ENCODE measurements around the gene BUB1B.

The BUB1B gene

DNA sequence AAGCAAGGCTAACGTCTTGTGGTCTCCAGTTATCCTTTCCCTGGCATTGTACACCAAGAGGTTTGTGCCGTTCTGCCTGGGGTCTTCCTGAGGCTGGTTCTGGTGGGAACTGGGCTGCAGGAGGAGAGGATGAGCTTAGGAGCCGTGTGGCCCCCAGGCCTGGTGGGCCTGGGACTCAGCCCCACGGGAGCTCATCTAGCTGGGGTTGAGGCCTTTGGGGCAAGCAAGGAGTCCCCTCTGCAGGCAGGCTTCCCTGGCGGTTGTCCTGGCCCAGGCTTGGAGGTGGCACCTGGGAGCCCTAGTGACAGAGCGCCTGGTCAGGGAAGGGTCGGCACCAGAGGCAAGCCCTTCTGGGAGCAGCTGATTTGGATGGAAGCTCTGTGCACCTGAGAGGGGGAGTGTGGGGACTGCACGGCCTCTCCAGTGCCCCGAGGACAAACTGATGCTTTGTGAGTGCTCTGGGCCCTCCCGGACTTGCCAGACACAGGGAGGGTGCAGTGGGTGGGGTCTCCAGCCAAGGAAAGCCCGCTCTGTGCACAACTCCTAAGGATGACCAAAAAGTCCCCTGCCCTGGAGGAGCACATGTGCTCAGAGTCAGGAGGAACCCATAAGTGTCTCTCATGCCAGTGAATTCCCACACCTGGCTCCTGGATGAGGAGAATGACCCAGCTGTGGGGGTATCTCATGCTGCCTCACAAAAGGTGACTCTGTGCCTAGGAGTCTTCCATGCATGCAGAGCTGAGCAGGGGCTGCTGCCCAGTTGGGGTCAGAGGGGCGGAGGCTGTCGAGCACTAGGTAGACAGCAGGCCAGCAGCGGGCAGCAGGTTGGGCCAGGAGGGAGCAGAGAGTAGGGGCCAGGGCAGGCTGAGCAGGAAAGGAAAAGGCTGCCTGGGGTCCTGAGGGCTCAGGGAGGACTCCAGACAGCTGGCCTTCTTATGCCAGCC, 80.7 kb downstream of the BUB1B start:
- DNase-seq (ENCODE audit: low spot score) = no peak

DNA sequence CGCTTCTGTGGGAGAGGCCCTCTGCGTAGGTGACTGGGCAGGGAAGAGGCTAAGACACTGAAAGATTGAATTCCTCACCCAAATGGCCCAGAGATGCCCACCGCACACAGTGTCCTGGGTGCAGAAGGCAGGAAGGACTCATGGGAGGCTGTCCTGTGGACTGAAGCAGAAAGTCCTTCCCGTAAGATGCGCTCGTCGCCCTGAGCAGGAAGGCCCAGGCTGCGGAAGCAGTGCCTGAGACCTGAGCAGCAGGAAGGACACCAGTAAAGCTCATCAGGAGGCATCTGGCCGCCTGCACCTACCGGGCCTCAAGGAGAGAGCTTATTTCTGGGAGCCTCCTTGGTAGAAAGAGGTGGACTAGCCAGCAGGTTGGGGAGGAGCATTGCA, 81.3 kb downstream of the BUB1B start:
- no peak for DNase-seq (ENCODE audit: low spot score)

DNA sequence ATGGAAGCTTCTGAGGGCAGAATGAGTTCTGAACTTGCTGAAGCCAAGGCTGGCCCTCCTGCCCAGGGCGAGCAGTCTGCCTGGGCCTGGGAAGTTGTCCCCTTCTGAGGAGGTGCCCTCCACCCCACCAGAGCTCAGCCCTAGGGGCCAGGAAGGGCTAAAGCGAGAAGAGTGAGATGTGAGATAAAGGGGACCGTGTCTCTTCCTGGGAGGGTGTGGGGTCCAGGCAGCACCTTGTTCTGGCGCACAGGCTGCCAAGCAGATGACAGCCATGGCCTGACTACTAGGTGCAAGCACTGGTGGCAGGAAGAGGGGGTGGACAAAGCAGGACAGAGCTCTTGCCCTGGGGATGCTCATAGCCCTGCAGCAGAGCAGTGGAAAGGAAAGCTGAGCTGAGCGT, 81.7 kb downstream of the BUB1B start:
- no peak for DNase-seq (ENCODE audit: low spot score)

DNA sequence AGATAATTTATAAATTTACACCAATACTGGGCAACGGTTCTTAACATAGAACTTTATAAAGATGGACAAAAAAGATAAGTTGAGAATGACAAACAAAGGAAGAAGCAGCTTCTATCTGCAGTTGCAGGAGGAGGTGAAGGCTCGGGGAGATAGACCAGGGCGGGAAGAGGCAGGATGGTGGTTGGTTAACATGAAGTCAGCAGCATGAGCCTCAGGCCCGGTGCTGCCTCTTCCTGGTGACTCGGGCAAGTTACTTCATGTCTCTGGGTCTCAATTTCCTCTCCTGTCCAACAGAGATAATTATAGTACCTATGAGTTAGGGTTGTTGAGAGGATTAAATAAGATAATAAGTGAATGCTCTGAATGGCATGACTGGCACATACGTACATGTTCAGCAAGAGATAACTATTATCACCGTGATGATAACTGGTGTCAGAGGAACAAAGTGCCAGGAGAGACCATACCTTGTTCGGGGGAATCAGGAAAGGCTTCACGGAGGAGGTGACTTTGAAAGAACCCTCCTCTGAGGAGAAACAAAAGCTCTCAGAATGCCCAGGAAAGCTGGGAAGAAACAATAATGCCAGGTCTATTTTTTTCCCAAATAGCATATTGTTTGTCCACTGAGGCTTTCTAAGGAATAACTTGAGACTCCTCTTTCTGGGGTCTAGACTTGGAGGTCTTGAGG, 82.4 kb downstream of the BUB1B start:
- DNase-seq (ENCODE audit: low spot score) = no peak

DNA sequence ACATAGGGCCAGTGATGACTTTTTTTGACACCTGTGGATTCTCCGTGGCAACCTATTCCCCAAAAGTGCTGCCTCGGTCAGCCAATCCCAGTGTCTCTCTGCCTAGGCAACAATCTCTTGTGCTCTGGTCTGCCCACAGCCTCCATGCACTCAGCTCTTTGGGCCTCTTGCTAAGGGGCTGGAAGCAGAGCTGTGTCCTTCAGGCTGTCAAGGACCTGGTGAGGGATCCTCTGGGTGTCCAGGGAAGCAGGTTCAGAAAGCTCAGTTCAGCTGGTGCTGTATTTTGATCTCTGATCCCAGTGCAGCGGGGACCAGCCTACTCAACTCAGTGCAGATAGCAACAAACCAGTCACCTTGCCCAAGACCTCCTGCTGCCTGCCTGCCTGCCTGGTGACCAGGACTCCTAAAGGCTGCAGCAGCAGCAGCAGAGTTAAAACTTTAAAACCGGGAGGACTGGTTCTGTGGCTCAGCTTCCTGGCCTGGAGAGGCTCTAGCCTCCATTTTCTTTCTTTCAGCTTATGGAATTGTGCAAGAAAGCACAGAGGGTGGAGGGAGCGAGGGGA, 84.2 kb downstream of the BUB1B start:
- DNase-seq (ENCODE audit: low spot score) = no peak

DNA sequence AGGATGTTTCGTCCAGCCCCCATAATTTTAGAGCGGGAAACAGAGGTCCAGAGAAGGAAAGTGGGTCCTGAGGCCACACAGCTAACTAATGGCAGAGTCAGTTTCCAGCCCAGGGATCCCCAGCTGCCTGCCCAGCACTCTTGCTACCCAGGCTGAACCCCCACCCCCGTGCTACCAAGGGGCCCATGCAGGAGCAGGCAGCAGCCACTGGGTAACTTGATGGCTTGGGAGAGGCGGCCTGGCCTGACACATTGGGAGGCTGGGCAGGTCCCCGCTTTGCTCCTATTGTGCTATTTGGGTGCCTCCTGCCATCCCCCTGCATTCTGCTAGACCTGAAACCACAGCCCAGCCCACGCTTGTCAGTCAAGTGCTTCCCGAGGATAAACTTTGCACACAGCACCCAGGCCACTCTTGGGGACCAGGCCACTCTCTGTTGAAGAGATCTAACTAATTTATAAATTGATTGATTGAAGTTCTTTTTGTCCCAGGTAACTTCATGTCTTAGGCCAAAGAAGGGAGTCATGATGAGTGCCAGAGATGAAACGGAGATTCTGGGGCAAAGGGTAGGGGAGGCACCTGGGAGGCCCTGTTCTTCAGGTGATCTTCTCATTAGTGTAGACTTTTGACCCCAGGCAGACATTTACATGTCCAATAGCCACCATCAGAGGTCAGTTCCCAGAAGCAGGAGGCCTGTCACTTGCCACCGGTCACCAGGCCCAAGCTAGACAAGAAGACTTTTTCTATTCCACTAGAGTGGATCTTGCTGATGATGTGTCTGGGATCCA, 85.0 kb downstream of the BUB1B start:
- DNase-seq (ENCODE audit: low spot score) = no peak

DNA sequence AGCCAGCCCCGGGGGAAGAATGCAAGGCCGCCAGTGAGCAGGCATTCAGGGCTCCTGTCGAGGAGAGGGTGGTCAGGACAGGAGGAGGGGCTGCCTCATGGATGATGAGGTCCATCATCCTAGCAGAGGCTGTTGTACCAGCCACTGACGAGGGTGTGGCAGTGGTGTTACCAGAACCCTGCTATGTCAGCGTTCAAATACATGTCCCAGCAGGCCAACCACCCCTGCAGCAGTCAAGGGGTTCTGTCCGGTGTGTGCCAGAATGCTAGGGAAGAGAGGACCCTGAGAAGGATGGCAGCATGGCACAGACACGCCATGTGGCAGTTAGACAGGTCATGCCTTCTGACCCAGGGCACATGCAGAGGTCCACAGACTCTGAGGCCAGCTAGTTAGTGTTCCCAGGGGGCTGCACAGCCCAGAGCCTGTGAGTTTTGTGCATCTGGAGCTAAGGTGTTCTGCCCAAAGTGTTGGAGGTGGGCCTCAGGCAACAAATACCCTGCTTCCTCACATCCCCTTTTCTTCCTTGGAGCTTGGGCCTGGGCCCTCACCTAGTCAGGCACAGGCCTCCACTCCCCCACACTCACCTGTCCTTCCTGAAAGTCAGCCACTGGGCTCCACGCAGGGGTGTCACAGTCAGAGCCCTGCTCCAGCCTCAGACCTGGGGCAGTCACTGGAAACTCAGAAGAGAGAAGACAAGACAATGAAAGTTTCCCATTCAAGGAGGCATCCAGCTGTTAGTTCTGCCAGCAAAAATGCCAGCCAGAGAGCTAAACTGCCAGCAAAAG, 85.8 kb downstream of the BUB1B start:
- no peak for DNase-seq (ENCODE audit: low spot score)

DNA sequence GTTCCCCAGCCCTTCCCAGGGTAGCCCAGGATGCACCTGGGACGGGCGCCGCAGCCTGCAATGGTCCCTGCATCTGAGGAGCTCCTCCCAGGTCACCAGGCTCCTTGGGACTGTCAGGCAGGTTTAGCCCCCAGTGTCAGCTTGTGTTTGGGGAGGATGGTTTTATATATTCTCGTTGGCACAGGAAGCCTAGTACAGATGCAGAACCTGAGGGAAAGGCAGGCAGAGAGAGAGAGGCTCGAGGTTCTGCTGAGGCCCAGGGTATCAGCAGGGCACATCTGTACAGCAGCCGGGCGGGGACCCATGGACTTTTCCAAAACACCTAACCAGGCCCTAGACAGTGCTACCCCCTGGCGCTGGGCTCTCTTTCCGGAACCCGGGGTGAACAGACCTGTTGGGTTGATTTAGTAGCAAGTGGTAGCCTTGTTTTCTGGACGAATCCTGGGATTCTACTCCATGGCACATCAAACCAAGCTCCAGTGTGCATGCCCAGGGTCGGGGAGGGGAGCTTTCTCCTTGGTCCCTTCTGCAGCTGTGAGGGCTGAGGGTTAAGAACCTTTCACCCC, 86.6 kb downstream of the BUB1B start:
- DNase-seq (ENCODE audit: low spot score) = no peak

DNA sequence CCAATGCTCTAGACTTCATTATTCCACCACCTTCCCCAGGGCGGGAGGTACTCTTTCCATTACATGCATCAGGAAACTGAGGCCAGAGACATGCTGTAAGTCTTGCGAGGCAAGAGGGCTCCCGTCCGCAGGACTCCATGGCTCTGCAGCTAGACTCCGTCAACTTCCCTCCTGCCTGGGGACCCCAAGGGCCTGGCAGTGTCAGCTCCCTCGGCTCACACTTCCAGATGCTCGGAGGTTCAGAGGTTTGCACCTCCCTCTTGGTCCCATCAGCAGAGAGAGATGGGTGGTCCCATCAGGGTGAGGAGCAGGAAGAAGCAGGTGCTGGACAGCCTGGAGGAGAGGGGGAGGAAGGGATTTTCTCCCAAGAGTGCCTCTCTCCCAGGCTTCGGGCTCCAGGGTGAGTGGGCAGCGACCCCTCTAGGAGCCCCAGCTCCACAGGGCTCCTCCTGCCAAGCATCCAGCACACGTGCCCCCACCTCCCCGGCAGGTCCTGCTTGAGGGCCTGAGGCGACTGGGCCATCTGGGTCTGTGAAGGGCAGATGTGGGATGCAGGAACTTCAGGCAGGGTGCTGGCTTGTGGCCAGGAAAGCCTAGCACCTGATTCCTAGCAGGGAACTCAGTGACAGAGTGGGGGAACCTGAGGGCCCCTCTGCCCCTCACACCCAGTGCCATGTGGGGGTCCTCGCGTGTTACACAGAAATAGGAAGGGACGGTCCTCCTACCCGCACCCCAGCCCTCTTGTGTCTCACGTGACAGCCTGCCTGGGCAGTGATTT, 87.3 kb downstream of the BUB1B start:
- DNase-seq (ENCODE audit: low spot score) = no peak

DNA sequence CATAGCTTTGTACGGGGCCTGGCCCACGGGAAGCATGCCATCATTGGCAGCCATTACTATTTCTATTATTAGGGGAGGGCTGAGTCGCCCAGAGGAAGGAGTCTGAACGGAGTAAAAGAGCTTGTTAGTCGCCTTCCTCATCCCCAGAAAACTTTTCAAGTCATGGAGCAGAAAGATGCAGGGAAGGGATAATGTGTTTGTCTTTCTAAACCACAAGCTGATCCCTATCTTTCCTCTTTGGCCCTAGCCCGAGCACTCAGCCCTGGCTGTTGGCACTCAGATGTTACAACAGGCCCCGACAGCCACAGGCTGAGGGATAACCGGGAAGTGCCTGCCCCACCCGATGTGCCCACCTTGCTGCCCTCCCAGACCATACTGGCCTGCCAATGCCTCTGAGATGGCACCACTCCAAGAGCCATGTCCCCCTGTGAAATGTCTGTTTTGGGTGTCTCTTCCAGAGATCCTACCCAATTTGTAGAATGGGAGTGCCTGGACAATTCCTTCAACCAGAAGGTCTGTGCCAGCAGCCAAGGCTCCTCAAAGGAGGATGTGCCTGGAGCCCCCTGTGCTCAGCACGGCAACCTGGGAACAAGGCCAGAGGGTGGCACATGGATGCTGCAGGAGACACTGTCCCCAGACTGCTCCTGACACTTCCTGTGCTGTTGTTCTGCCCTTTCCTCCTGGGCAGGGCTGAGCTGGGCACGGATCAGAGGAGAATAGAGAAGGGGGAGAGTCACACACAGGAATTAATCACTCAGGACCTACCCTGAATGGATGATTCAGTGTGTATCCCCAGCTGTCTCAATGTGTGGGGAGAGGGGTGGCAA, 88.8 kb downstream of the BUB1B start:
- DNase-seq (ENCODE audit: low spot score) = peak; percentile 55

DNA sequence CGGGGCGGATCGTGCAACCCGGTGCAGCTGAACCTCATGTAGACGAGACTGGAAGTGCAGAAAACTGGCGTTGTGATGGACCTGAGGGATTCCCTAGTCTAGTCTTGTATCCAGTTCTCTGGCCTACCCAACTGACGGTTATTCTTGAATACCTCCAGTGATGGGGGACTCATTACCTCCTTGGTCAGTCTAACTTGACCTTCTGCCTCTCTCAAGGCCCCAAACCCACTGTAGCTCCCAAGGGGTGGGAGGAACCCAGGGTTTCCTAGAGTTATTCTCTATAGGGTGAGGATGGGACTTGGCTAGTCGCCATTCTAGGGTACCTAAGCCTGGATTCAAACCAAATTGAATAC, 89.4 kb downstream of the BUB1B start:
- no peak for DNase-seq (ENCODE audit: low spot score)

DNA sequence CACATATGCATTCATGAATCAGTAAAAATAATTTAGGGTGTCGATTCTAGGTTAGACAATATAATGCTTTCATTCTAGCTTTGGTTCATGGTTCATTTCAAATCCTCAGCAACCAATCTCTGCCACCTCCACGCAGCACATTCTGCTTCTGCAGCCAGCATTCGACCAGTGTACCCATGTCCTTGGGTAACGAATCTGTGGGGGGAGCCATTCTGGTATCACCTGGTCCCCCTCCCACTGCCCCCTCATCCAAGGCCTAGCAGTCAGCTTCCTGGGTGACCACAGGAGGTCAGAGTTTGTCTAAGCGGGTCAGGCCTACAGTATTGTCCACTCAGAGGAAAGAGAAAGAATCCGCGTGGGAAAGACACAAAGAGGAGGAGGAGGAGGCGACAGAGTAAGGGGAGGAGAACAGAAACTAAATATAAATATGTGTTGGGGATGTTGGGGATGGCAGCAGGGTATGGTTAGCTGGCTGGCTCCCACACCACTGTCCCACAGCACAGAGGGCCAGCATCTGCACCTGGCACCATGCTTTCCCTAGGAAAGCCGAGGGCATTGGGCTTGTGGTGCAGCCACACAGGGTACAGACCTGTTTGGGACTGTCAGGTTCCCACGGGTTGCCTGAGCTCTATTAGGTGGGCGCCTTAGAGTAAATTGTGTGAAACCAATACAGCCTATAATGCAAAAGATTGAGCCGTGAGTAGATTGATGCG, 90.1 kb downstream of the BUB1B start:
- DNase-seq (ENCODE audit: low spot score) = no peak

DNA sequence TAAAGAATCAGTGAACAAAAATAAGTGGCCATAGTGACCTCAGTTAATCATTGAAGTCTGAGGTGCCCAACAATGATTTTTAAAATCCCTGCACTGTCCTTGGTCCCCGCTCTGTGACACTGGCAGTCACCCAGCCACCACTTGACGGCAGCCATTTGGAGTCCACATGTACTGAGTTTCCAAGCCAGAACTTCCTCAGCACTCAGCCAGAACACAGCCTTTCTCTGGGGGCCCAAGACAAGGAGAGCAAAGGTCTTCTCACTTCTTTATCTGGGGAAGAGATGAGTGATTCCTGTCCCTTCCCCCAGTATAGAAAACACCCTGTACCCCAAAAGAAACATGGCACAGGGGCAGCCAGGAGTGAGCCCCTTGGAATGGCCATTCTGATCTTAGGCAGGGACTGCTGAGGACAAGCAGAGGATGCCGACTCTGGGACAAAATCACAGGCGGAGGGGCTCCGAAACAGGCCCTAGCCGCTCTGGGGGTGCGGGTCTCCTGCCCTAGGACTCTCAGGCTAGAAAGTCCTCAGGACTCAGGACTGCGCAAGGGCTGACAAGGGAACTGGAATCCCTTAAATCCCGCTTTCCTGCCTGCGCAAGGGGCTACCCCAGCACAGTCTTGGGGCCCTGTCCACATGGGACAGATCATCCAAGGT, 90.7 kb downstream of the BUB1B start:
- DNase-seq (ENCODE audit: low spot score) = no peak

DNA sequence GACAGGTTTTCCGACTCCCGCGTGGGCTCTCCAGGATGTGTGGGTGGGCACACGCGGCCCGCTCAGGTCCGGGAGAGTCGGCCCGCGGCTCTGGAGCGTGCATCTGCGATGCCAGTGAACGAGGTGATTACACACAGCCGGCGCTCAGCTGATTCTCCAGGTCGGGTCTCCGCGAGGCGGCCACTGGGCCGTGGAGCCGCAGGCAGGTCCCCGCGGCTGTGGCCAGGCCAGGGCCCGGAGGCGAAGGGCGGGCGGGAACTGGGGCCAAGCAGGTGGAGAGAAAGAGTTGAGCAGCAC, 91.2 kb downstream of the BUB1B start:
- no peak for DNase-seq (ENCODE audit: low spot score)

DNA sequence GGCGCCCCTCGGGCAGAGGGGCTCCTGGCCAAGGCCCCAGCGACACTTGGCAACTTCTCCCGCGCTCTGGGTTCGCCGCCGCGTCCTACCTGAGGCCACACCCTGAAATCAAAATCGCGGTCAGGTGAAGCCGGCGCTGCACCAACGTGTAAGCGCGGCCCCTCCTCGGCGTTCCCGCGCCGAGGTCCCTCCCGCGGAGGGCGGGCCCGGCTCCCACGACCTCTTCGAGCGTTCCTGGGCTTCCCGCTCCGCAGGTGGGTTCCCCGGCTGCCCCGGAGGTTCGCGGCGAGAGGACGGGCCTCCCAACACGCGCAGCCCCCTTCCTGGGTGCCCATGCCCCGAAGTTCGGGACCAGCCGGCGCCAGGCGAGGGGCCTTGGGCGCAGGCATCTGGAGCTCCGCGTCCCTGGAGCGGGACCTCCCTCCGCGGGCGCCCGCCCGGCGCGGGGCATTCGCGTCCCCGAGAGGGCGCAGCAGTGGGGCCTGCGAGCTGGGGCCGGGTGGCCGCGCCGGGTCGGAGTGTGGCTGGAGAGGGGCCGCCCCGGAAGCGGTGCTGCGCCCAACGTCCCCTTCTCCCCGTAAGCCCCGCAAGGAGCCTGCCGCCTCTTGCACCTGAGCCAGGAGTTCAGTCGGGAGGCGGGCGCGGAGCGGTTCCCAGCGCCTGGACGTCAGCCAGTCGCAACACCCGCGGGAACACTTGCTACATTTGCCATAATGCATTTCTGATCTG, 91.7 kb downstream of the BUB1B start:
- peak; percentile 49 for DNase-seq (ENCODE audit: low spot score)

DNA sequence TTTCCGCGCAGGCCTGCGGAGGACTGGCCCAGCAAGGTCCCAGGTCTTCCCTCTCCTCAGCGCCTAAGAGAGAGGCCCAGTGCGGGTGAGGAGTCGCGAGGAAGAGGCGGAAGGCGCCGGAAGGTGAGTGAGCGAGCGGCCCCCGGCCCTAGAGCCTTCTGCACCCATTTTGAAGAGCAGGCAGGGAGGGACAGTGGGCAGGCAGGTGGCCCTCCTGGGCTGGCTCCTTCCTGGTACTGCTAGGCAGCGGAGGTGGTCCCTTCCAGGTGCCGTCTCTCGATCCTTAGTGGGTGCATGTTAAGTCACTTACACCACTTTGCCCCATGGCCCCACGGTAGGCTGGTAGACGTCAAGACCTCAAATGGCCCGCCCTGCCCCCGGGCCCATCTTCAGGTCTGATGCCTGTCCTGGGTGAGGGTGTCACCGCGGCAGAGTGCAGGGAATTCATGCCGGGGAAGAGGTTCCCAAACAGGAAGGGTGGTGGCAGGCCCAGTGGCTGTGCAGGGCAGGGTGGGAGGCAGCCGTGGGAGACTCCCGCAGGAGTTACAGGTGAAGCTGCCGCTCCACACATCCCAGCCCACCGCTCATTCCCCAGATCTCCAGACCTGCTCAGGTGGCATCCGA, 92.4 kb downstream of the BUB1B start:
- DNase-seq (ENCODE audit: low spot score) = no peak

DNA sequence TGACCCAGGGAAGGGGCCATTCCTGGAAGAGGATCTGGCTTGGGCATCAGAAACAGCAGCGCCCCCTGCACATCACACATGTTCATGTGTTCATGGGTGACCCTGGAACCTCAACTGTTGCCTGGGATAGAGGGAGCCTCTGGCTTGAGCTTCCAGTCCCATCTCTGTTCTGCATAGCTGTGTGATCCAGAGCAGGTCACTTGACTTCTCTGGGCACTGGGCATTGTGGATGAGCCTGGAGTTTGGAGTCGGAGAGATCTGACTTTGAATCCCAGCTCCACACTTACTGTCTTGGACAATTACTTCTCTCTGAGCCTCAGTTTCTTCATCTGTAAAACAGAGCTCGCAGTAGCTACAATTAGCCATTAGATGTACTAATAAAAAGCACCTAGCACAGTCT, 93.6 kb downstream of the BUB1B start:
- DNase-seq (ENCODE audit: low spot score) = no peak

Measured in cerebellar cortex (tissue), 1 donor.